Common myeloid progenitor, CD34-positive (primary cell): Measurements from ENCODE around the gene NME8.
A peak's percentile ranks its signal among the peaks of the same experiment; 100 is the strongest.

Experiments used
- CTCF ChIA-PET: fragments of 350-600 bp; sonication (Branson Sonifier 250); formaldehyde crosslinking; loops from one replicate; lab custom pipeline; 2021; ENCODE audit warnings: antibody characterized with exemption; lab: Charles Lee
- POLR2A ChIA-PET: fragments of 350-600 bp; sonication (Branson Sonifier 250); formaldehyde crosslinking; loops from one replicate; lab custom pipeline; 2021; ENCODE audit warnings: antibody characterized with exemption; lab: Charles Lee
- DNase-seq, 3 donors: peaks; one replicate each; pipeline versions ENCODE4 v3.0.0 to v3.0.0-alpha.2; 2013
- H3K27ac ChIP-seq, 2 experiments: 1 replicate in 1 of 2; 2 replicates in 1 of 2; pipeline ENCODE4 v1.7.0; 2013; ENCODE audit warnings: inconsistent platforms in 2 of 2, low read length in 2 of 2, mild to moderate bottlenecking in 2 of 2, low read depth in 1 of 2, moderate library complexity in 1 of 2; ENCODE audit not compliant: severe bottlenecking in 2 of 2, insufficient read depth in 1 of 2, poor library complexity in 1 of 2
- H3K27me3 ChIP-seq, 5 experiments: replicated peaks in 2 of 5; 1 replicate in 3 of 5; 2 replicates in 2 of 5; pipeline versions ENCODE4 v1.6.1 to v1.7.0; 2013; ENCODE audit warnings: low read length in 4 of 5, mild to moderate bottlenecking in 2 of 5, moderate library complexity in 2 of 5, inconsistent platforms in 1 of 5; ENCODE audit not compliant: insufficient read depth in 5 of 5, control insufficient read depth in 4 of 5
- H3K36me3 ChIP-seq, 4 experiments: 1 replicate in 2 of 4; 2 replicates in 2 of 4; pipeline versions ENCODE4 v1.6.1 to v1.7.0; 2013; ENCODE audit warnings: low read length in 3 of 4, control low read depth in 1 of 4, mild to moderate bottlenecking in 1 of 4; ENCODE audit not compliant: control insufficient read depth in 4 of 4, insufficient read depth in 4 of 4
- H3K4me1 ChIP-seq, 4 experiments: 1 replicate in 3 of 4; 2 replicates in 1 of 4; pipeline versions ENCODE4 v1.6.1 to v1.7.1; 2013; ENCODE audit warnings: low read length in 3 of 4, mild to moderate bottlenecking in 3 of 4, control low read depth in 1 of 4, inconsistent platforms in 1 of 4, moderate library complexity in 1 of 4; ENCODE audit not compliant: control insufficient read depth in 4 of 4, insufficient read depth in 4 of 4; ENCODE audit errors: control extremely low read depth in 1 of 4
- H3K4me3 ChIP-seq, 7 experiments: 1 replicate in 4 of 7; 2 replicates in 3 of 7; pipeline versions ENCODE4 v1.5.1 to v1.7.0; 2013; ENCODE audit warnings: mild to moderate bottlenecking in 7 of 7, low read length in 6 of 7, moderate library complexity in 6 of 7, inconsistent platforms in 2 of 7, low read depth in 2 of 7, control low read depth in 1 of 7; ENCODE audit not compliant: insufficient read depth in 4 of 7, control insufficient read depth in 1 of 7; ENCODE audit errors: extremely low read depth in 1 of 7
- H3K9me3 ChIP-seq, 5 experiments: 1 replicate in 4 of 5; 2 replicates in 1 of 5; pipeline versions ENCODE4 v1.6.1 to v1.7.1; 2013; ENCODE audit warnings: low read length in 4 of 5, mild to moderate bottlenecking in 2 of 5, inconsistent platforms in 1 of 5, low read depth in 1 of 5, moderate library complexity in 1 of 5; ENCODE audit not compliant: control insufficient read depth in 4 of 5, insufficient read depth in 2 of 5; ENCODE audit errors: control extremely low read depth in 1 of 5
- WGBS: methylation state at CpG from one replicate; pipeline ENCODE4 v1.1.5; 2013; ENCODE audit not compliant: insufficient coverage; 5-methylcytosine and 5-hydroxymethylcytosine counted together

Gene NME8

GRCh38 chr7:37920849-37921805 lies 72.7 kb downstream of the NME8 start:
- POLR2A ChIA-PET = interaction anchor here (1.0 kb wide), 1 partner anchor 176 kb away, joined by 4 read pairs; no protein-coding TSS in a partner anchor
- Histone ChIP-seq H3K9me3 (peaks cover 0 to 15% (median 8%) of the 10 kb centered on the region in 5 experiments), H3K4me3 (peak overlapping the region; percentile 78 to 93 (median 85)), H3K27me3 (peaks cover 0 to 8% (median 0%) of the 10 kb centered on the region in 5 experiments), H3K4me1 (peaks cover 10 to 36% (median 29%) of the 10 kb centered on the region in 4 experiments), H3K36me3 (peaks cover 3 to 29% (median 15%) of the 10 kb centered on the region in 4 experiments), H3K27ac (peak overlapping the region; percentile 17 to 77)
- peak; percentile 76 to 94 (median 91) for DNase-seq
- CTCF ChIA-PET = interaction anchor here (0.9 to 6.9 kb wide), 13 partner anchors 8 to 454 kb away, joined by 3 to 59 read pairs (median 4); no protein-coding TSS in a partner anchor
- WGBS = 0% methylated on average over 52 of the region's 63 CpGs

GRCh38 chr7:37921876-37922275 lies 73.5 kb downstream of the NME8 start:
- Histone ChIP-seq H3K9me3 (peaks cover 0 to 19% (median 8%) of the 10 kb centered on the region in 5 experiments), H3K27me3 (peaks cover 0 to under 1% (median 0%) of the 10 kb centered on the region in 5 experiments), H3K4me3 (peak overlapping the region in 5 of 7 experiments; percentile 78 to 92 (median 85)), H3K36me3 (peaks cover 3 to 29% (median 15%) of the 10 kb centered on the region in 4 experiments), H3K27ac (peak overlapping the region in 1 of 2 experiments; percentile 29), H3K4me1 (peaks cover 10 to 29% (median 22%) of the 10 kb centered on the region in 4 experiments)
- POLR2A ChIA-PET = no interaction called here
- WGBS = 83% methylated on average over 3 of the region's 4 CpGs
- CTCF ChIA-PET = interaction anchor here (1.4 to 6.9 kb wide), 4 partner anchors 8 to 120 kb away, joined by 3 to 59 read pairs (median 20); no protein-coding TSS in a partner anchor
- DNase-seq = no peak

- peaks cover 5 to 29% (median 16%) of the 10 kb centered on the region in 4 experiments for H3K36me3 ChIP-seq
- no peak overlapping the region for H3K27ac ChIP-seq
- WGBS = 100% methylated on average over 1 of the region's 1 CpG
- no peak for DNase-seq
- CTCF ChIA-PET = interaction anchor here (1.3 kb wide), 1 partner anchor 22 kb away, joined by 3 read pairs; no protein-coding TSS in a partner anchor
- H3K27me3 ChIP-seq = no peaks in the 10 kb centered on the region
- no peak overlapping the region for H3K4me3 ChIP-seq
- peaks cover 7 to 26% (median 16%) of the 10 kb centered on the region in 4 experiments for H3K4me1 ChIP-seq
- POLR2A ChIA-PET = no interaction called here
- H3K9me3 ChIP-seq = peaks cover 0 to 19% (median 8%) of the 10 kb centered on the region in 5 experiments
Measured at GRCh38 chr7:37923996-37924395, 75.6 kb downstream of the NME8 start.

GRCh38 chr7:37924491-37925041 lies 76.2 kb downstream of the NME8 start:
- no peak overlapping the region for H3K27ac ChIP-seq
- ChIA-PET POLR2A (no interaction called here), CTCF (interaction anchor here (1.3 kb wide), 1 partner anchor 23 kb away, joined by 3 read pairs; no protein-coding TSS in a partner anchor)
- H3K9me3 ChIP-seq = peaks cover 0 to 19% (median 8%) of the 10 kb centered on the region in 5 experiments
- no peak for DNase-seq
- peaks cover 7 to 26% (median 16%) of the 10 kb centered on the region in 4 experiments for H3K4me1 ChIP-seq
- H3K4me3 ChIP-seq = no peak overlapping the region
- 90% methylated on average over 1 of the region's 3 CpGs for WGBS
- peaks cover 5 to 29% (median 16%) of the 10 kb centered on the region in 4 experiments for H3K36me3 ChIP-seq
- no peaks in the 10 kb centered on the region for H3K27me3 ChIP-seq

- no peak overlapping the region for H3K27ac ChIP-seq
- H3K4me1 ChIP-seq = peaks cover 5 to 20% (median 11%) of the 10 kb centered on the region in 4 experiments
- H3K9me3 ChIP-seq = peaks cover 0 to 19% (median 8%) of the 10 kb centered on the region in 5 experiments
- peaks cover 7 to 33% (median 19%) of the 10 kb centered on the region in 4 experiments for H3K36me3 ChIP-seq
- H3K27me3 ChIP-seq = no peaks in the 10 kb centered on the region
- WGBS = no CpG with 5 or more reads among the region's 1 CpG
- no peak for DNase-seq
- POLR2A ChIA-PET = no interaction called here
- H3K4me3 ChIP-seq = no peak overlapping the region
- CTCF ChIA-PET = interaction anchor here (1.0 kb wide), 1 partner anchor 13 kb away, joined by 3 read pairs; no protein-coding TSS in a partner anchor
Measured at GRCh38 chr7:37925620-37926019, 77.2 kb downstream of the NME8 start.

GRCh38 chr7:37927773-37928444 lies 79.5 kb downstream of the NME8 start:
- Histone ChIP-seq H3K27ac (no peak overlapping the region), H3K4me1 (peaks cover 0 to 3% (median 0%) of the 10 kb centered on the region in 4 experiments), H3K27me3 (no peaks in the 10 kb centered on the region), H3K9me3 (peaks cover 0 to 19% (median 8%) of the 10 kb centered on the region in 5 experiments), H3K4me3 (no peak overlapping the region), H3K36me3 (peaks cover 7 to 31% (median 19%) of the 10 kb centered on the region in 4 experiments)
- ChIA-PET CTCF (no interaction called here), POLR2A (no interaction called here)
- DNase-seq = no peak
- 100% methylated on average over 1 of the region's 2 CpGs for WGBS
